Stimulated activated CD8-positive, alpha-beta memory T cell treated with anti-CD3 and anti-CD28 coated beads, Interleukin-4, amount 100 ng/mL, for 1 hour (primary cell): ENCODE data around the gene ZNF132.
"Not testable (repeated sequence)": the region's sequence is repeated elsewhere in the genome, so short reads cannot be mapped to it uniquely, and the experiment has no call there.

ENCODE experiments used
- DNase-seq, 2 donors: peaks; one replicate each; pipeline ENCODE4 v3.0.0-alpha.2; 2020; ENCODE audit warnings: low read depth in 2 of 2, low spot score in 1 of 2

The ZNF132 gene

GRCh38 chr19:58439576-58440554 is at the start of gene ZNF132:
Gene ZNF132, minus strand, starts transcription at chr19:58440153. Its CDS starts 332 bp downstream, at chr19:58439821.
- DNase-seq, result peak; percentile 80 to 85

- not testable (repeated sequence) for DNase-seq
These were observed 44.4 kb upstream of the ZNF132 start for GRCh38 chr19:58484349-58484748.

- no peak for DNase-seq
These were observed 43.8 kb upstream of the ZNF132 start for GRCh38 chr19:58483776-58484175.

GRCh38 chr19:58482372-58482771 is 42.4 kb upstream of the ZNF132 start:
- DNase-seq, result no peak

- no peak for DNase-seq
These were observed 40.9 kb upstream of the ZNF132 start for GRCh38 chr19:58480831-58481230.

GRCh38 chr19:58480481-58480830 is 40.5 kb upstream of the ZNF132 start:
- DNase-seq, result no peak

- no peak for DNase-seq
These were observed 40.0 kb upstream of the ZNF132 start for GRCh38 chr19:58479736-58480480.

- no peak for DNase-seq
These were observed 39.4 kb upstream of the ZNF132 start for GRCh38 chr19:58479303-58479702.

GRCh38 chr19:58477871-58478270 is 37.9 kb upstream of the ZNF132 start:
- no peak for DNase-seq

GRCh38 chr19:58477130-58477529 is 37.2 kb upstream of the ZNF132 start:
- no peak for DNase-seq

- DNase-seq, result no peak
These were observed 36.6 kb upstream of the ZNF132 start for GRCh38 chr19:58476498-58477015.

GRCh38 chr19:58475714-58476497 is 36.0 kb upstream of the ZNF132 start, which contains the start of gene ZNF446:
Gene ZNF446, plus strand, starts transcription at chr19:58476352. Its CDS starts 867 bp downstream, at chr19:58477219.
- peak; percentile 88 to 90 for DNase-seq

GRCh38 chr19:58474997-58475713 is 35.2 kb upstream of the ZNF132 start:
- DNase-seq, result no peak

GRCh38 chr19:58474291-58474996 is 34.5 kb upstream of the ZNF132 start:
- DNase-seq, result no peak

GRCh38 chr19:58473775-58474174 is 33.8 kb upstream of the ZNF132 start:
- DNase-seq, result no peak

- no peak for DNase-seq
These were observed 31.8 kb upstream of the ZNF132 start for GRCh38 chr19:58471736-58472135.

GRCh38 chr19:58470837-58471543 is 31.0 kb upstream of the ZNF132 start:
- DNase-seq, result not testable (repeated sequence)

- no peak for DNase-seq
These were observed 29.5 kb upstream of the ZNF132 start for GRCh38 chr19:58469241-58470013.
